Mammary epithelial cell (primary cell): ENCODE data around the gene PRSS21.

Experiments
- CTCF ChIP-seq, 2 donors: IDR thresholded peaks in 1 of 2; conservative IDR thresholded peaks in 1 of 2; 2 replicates each; pipeline ENCODE4 v1.5.1; 2011 to 2012; ENCODE audit warnings: inconsistent platforms in 2 of 2, low read length in 2 of 2, mild to moderate bottlenecking in 2 of 2, control low read depth in 1 of 2, low read depth in 1 of 2; ENCODE audit not compliant: insufficient read depth in 1 of 2; ENCODE audit errors: extremely low read depth in 1 of 2
- EZH2 ChIP-seq: IDR thresholded peaks from 2 replicates; pipeline ENCODE4 v1.6.1; 2012; ENCODE audit warnings: low read length, inconsistent platforms, borderline replicate concordance

GRCh38 chr16:2854700-2855309, 37.8 kb downstream of the PRSS21 start:
- peak; percentile 56 to 75 for TF ChIP-seq CTCF (conservative IDR thresholded peaks at IDR 0.05 in 1 of 2, IDR thresholded peaks at IDR 0.05 in 1 of 2; ENCODE audit: extremely low read depth in 1 of 2, insufficient read depth in 1 of 2, low read depth in 1 of 2, low read length in 2 of 2)
- TF ChIP-seq EZH2: no peak
